GM12878 (cell line): ENCODE results near the gene PDZRN3. TPM values are rescaled to one million over a fixed set of nuclear protein-coding genes. Genes with fewer than 3 reads are reported as not detected.

Source experiments
- ATAC-seq: fragments of 200-7000 bp; cut with Tn5 transposase; 3 replicates; pipeline ENCODE4 v1.9.1; 2020; ENCODE audit warnings: mild to moderate bottlenecking, moderate library complexity
- BruUV-seq: library from RNA; stranded (reverse); fragments of 400-500 nt; replicated peaks from 2 replicates; lab custom pipeline; 2021; lab: Mats Ljungman, UMichigan
- CTCF ChIA-PET: fragments of 300-600 bp; sonication (Branson Sonifier 250); formaldehyde crosslinking; extraction: SDS; loops from one replicate; lab custom pipeline; 2021; ENCODE audit warnings: inconsistent platforms; lab: Yijun Ruan, JAX
- POLR2A ChIA-PET: fragments of 350-600 bp; formaldehyde crosslinking; extraction: SDS; loops from one replicate; lab custom pipeline; 2021; ENCODE audit warnings: inconsistent platforms; lab: Charles Lee
- RAD21 ChIA-PET: fragments of 300-600 bp; sonication (Branson Sonifier 250); formaldehyde crosslinking; loops from one replicate; lab custom pipeline; 2023; ENCODE audit warnings: antibody characterized with exemption; ENCODE audit not compliant: unreplicated experiment; lab: Charles Lee
- SMC1A ChIA-PET: fragments of 300-600 bp; sonication (Branson Sonifier 250); formaldehyde crosslinking; loops from one replicate; lab custom pipeline; 2023; ENCODE audit not compliant: unreplicated experiment, uncharacterized antibody; lab: Charles Lee
- DNase-seq: peaks from one replicate; pipeline ENCODE4 v3.0.0-alpha.2; 2011; ENCODE audit warnings: low read depth, low spot score
- FAIRE-seq: peaks from 3 replicates; lab custom pipeline; 2011; peaks lifted over from hg19 to GRCh38; lab: Jason Lieb, UNC
- H2AFZ ChIP-seq: 2 replicates; pipeline ENCODE4 v1.6.0; 2011; ENCODE audit warnings: low read depth, low read length, control low read depth; ENCODE audit not compliant: control insufficient read depth
- H3K27ac ChIP-seq: 2 replicates; pipeline ENCODE4 v1.5.1; 2011; ENCODE audit warnings: control low read depth; ENCODE audit not compliant: control insufficient read depth, insufficient read depth
- H3K27me3 ChIP-seq, 2 experiments: replicated peaks in 1 of 2; 2 replicates each; pipeline versions ENCODE4 v1.6.0 to v1.6.1; 2011; ENCODE audit warnings: low read length in 1 of 2; ENCODE audit not compliant: control insufficient read depth in 2 of 2, insufficient read depth in 2 of 2
- H3K36me3 ChIP-seq, 2 experiments: 2 replicates each; pipeline ENCODE4 v1.5.1; 2011; ENCODE audit warnings: low read length in 1 of 2; ENCODE audit not compliant: control insufficient read depth in 2 of 2, insufficient read depth in 2 of 2
- H3K4me1 ChIP-seq: 2 replicates; pipeline ENCODE4 v1.6.1; 2011; ENCODE audit warnings: mild to moderate bottlenecking, low read length, moderate library complexity, mixed read lengths; ENCODE audit not compliant: control insufficient read depth, insufficient read depth
- H3K4me2 ChIP-seq: 2 replicates; pipeline ENCODE4 v1.6.0; 2011; ENCODE audit warnings: control low read depth; ENCODE audit not compliant: control insufficient read depth, insufficient read depth
- H3K4me3 ChIP-seq: fragments of 200-600 bp; sonication (generic); 2 replicates; pipeline ENCODE4 v1.5.1; 2016
- H3K79me2 ChIP-seq: 2 replicates; pipeline ENCODE4 v1.6.0; 2011; ENCODE audit warnings: low read length; ENCODE audit not compliant: control insufficient read depth, insufficient read depth
- H3K9ac ChIP-seq: 2 replicates; pipeline ENCODE4 v1.8.0; 2011; ENCODE audit warnings: low read length, control low read depth, mixed read lengths; ENCODE audit not compliant: control insufficient read depth, insufficient read depth
- H3K9me3 ChIP-seq: replicated peaks from 3 replicates; pipeline ENCODE4 v1.5.1; 2011; ENCODE audit warnings: mild to moderate bottlenecking, low read length; ENCODE audit not compliant: control insufficient read depth, insufficient read depth
- H4K20me1 ChIP-seq: 2 replicates; pipeline ENCODE4 v1.6.0; 2011; ENCODE audit not compliant: control insufficient read depth, insufficient read depth
- CHD1 ChIP-seq: IDR thresholded peaks from 2 replicates; pipeline ENCODE4 v1.6.1; 2012; ENCODE audit warnings: low read depth, low read length, improper control_type of control experiment
- EGR1 ChIP-seq, 2 experiments: IDR thresholded peaks; 1 replicate in 1 of 2; 2 replicates in 1 of 2; pipeline ENCODE4 v1.6.1; 2011 to 2012; ENCODE audit warnings: low read depth in 2 of 2, low read length in 2 of 2, borderline replicate concordance in 1 of 2, mild to moderate bottlenecking in 1 of 2, moderate library complexity in 1 of 2
- HDAC6 ChIP-seq: fragments of 200-600 bp; sonication (generic); IDR thresholded peaks from one replicate; pipeline ENCODE4 v1.8.0; 2017; ENCODE audit warnings: antibody characterized with exemption; ENCODE audit not compliant: unreplicated experiment
- PKNOX1 ChIP-seq: fragments of 450-650 bp; IDR thresholded peaks from 2 replicates; pipeline ENCODE4 v1.6.1; 2016; ENCODE audit warnings: mild to moderate bottlenecking
- REST ChIP-seq: IDR thresholded peaks from 2 replicates; pipeline ENCODE4 v1.6.1; 2012; ENCODE audit warnings: mild to moderate bottlenecking, low read depth, low read length
- SMAD5 ChIP-seq: IDR thresholded peaks from 2 replicates; pipeline ENCODE4 v1.6.1; 2016; ENCODE audit warnings: antibody characterized with exemption, low read depth
- WGBS: methylation state at CpG from one replicate; pipeline ENCODE4 v1.1.6; 2016; ENCODE audit warnings: low lambda C conversion rate; ENCODE audit not compliant: insufficient replicate concordance, insufficient coverage; ENCODE audit errors: missing lambda C conversion rate; 5-methylcytosine and 5-hydroxymethylcytosine counted together
- in situ Hi-C: fragments of 300-500 bp; cut with MboI; formaldehyde crosslinking; loops from 9 replicates; pipeline ENCODE4 v1.14.3; 2018; ENCODE audit warnings: mixed read lengths
- intact Hi-C: fragments of 100-400 bp; cut with micrococcal nuclease; formaldehyde crosslinking; loops from one replicate; pipeline ENCODE4 v1.14.2; 2022; ENCODE audit not compliant: unreplicated experiment
- polyA plus RNA-seq, 11 experiments: library from polyadenylated mRNA; depleted of rRNA in 4 of 11; unstranded in 6 of 11; stranded (reverse) in 5 of 11; fragments of >200 nt; fragmentation: Nextera tagmentation in 4 of 11; fragmentation: Illumina TruSeq in 1 of 11; extraction: Ambion mirVana in 4 of 11; extraction: Trizol in 1 of 11; gene quantifications; 1 replicate in 1 of 11; 2 replicates in 10 of 11; pipeline versions ENCODE4 v1.2.1 to v1.2.3, GENCODE V29; 2011 to 2016; ENCODE audit warnings: inconsistent platforms in 2 of 11, missing spikeins in 2 of 11, low read depth in 1 of 11
- total RNA-seq, 4 experiments: library from RNA; depleted of rRNA in 3 of 4; stranded (reverse); fragments of >200 nt in 3 of 4; fragmentation: Illumina TruSeq in 1 of 4; extraction: Trizol in 1 of 4; gene quantifications; 2 replicates each; pipeline versions ENCODE4 v1.2.1 to v1.2.3, GENCODE V29; 2013 to 2021

Gene PDZRN3
- total and polyA plus RNA-seq, 10 of the 15 experiments (the other 5 are each of a cell fraction or from before 2014, with no cell fraction given), result 0.07 to 0.37 (median 0.12) TPM; not detected in 6

- Histone ChIP-seq H3K36me3 (no peaks in the 10 kb centered on the region), H4K20me1 (no peaks in the 10 kb centered on the region), H3K4me2 (no peak overlapping the region), H3K79me2 (no peaks in the 10 kb centered on the region), H3K4me3 (no peak overlapping the region), H3K27ac (no peak overlapping the region), H3K27me3 (no peaks in the 10 kb centered on the region), H3K9ac (no peak overlapping the region), H2AFZ (no peak overlapping the region), H3K4me1 (no peaks in the 10 kb centered on the region), H3K9me3 (no peaks in the 10 kb centered on the region)
- ChIA-PET POLR2A (no interaction called here), CTCF (interaction anchor here (0.7 to 3.0 kb wide), 6 partner anchors 11 to 333 kb away, joined by 3 to 16 read pairs (median 6); no protein-coding TSS in a partner anchor), RAD21 (no interaction called here), SMC1A (interaction anchor here (0.6 to 1.0 kb wide), 3 partner anchors 15 to 30 kb away, joined by 3 to 4 read pairs (median 3); no protein-coding TSS in a partner anchor)
- FAIRE-seq (no peak), ATAC-seq (no peak), DNase-seq (no peak)
- no TSS peak for BruUV-seq
- 23% methylated on average over 2 of the region's 2 CpGs for WGBS
- intact Hi-C loops, result no loop called here
- TF ChIP-seq HDAC6 (no peak), CHD1 (no peak), EGR1 (IDR thresholded peaks at IDR 0.05; ENCODE audit: borderline replicate concordance in 1 of 2, low read depth in 2 of 2, low read length in 2 of 2) (no peak), SMAD5 (no peak), PKNOX1 (no peak), REST (no peak)
- in situ Hi-C loops, result no loop called here
Observed at GRCh38 chr3:73433079-73433478, 191.7 kb downstream of the PDZRN3 start.
